GM10847 (cell line): ENCODE results near the gene ATP11B.

Source experiments
- POLR2A ChIP-seq: IDR thresholded peaks from 2 replicates; pipeline ENCODE4 v1.6.1; 2011; ENCODE audit not compliant: insufficient read length; ENCODE audit errors: extremely low read depth

Gene ATP11B

DNA sequence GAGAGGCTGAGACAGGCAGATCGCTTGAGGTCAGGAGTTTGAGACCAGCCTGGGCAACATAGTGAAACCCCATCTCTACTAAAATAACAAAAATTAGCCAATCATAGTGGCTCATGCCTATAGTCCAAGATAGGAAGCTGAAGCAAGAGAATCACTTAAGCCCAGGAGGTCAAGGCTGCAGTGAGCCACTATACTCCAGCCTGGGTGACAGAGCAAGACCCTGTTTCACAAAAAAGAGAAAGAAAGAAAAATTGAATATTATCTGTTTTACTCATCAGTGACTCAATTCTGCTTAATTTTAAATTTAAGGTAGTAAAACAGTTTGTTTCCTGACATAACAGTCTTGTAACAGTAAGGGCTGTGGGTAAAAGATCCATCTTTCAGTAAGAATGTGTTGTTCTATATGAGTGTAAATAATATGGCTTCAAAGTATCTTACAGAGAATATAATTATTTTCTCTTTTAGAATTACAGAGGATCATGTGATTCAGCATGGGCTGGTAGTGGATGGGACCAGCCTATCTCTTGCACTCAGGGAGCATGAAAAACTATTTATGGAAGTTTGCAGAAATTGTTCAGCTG is 85.8 kb downstream of the ATP11B start:
- no peak for TF ChIP-seq POLR2A

DNA sequence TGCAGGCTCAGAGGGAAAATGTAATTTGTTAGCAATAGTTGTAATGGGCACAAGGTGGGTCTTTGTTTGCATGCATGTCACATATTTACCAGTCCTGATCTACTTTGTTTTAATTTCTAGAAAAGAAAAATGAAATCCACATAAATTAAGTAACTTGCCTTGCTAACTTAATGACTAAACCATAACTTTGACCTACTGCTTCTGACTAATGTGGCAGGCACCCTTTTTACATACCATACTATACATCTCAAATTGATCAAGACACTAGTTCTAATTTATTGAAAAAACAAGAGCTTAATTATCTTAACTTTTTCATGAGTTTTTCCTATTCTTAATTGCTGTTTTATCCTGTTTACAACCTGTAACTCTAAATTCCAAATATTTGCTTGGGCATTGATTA is 93.2 kb downstream of the ATP11B start:
- TF ChIP-seq POLR2A: no peak

DNA sequence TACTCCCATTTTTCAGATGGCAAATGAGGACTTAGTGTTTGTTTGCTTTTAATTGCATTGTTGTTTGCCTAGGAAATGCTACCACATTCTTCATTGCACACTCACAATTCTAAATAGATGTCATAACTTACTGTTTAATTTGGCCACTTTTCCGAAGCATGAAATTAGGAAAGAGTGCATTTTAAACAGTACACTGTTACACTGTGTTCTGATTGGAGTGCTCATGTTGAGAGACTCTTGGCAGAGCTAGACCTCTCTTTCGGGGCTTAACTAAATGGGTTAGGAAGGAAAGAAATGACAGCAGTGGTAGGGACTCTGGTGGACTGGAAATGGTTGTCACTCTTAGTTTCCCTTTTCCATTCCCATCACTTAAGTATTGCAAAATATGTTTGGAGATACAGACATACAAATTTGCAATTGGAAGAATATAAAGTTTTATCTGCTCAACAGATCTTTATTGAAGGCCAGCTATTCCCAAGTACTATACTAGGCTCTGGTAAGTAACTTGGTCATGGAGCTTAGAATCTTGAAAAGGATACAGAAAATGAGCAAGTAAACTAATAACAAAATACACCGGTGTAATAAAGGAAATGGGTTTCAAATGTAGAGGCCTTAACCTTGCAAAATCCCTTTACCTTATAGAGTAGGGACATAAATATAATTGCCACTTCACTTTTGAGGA is 96.8 kb downstream of the ATP11B start:
- TF ChIP-seq POLR2A: no peak

DNA sequence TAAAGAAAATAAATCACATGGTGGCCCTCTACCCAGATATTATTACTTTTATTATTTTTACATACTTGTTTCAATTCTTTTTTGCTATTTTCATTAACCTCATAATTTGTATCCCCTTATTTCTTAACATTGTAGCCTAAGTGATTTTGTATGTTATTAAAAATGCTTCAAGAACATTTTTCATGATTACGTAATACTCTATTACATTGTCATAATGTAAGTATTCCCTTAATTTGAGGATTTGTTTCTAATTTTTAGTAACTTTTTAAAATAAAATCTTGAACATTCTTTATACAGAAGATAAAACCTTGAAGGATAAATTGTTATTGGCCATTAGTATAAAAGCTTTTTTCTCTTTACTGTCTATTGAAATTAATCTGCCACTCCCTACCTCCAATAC is 98.1 kb downstream of the ATP11B start:
- TF ChIP-seq POLR2A: no peak

DNA sequence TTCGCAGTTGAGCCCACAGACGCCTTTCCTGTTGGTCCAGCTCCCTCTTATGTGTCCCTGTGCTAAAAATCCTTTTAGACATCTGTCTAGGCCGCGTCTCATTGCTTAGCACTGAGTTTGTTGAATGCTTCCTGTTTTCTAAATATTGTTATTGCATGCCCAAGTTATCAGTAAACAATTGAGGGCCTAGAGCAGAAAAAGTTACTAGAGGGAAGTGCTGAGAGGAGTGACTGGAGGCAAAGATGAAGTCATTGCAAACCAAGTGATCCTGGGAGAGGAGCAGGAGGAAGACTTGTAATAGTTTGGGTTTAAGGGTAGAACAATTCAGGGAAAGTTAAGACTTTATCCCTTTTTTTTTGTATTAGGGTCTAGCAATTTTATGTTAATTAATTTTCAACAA is 98.9 kb downstream of the ATP11B start:
- no peak for TF ChIP-seq POLR2A

DNA sequence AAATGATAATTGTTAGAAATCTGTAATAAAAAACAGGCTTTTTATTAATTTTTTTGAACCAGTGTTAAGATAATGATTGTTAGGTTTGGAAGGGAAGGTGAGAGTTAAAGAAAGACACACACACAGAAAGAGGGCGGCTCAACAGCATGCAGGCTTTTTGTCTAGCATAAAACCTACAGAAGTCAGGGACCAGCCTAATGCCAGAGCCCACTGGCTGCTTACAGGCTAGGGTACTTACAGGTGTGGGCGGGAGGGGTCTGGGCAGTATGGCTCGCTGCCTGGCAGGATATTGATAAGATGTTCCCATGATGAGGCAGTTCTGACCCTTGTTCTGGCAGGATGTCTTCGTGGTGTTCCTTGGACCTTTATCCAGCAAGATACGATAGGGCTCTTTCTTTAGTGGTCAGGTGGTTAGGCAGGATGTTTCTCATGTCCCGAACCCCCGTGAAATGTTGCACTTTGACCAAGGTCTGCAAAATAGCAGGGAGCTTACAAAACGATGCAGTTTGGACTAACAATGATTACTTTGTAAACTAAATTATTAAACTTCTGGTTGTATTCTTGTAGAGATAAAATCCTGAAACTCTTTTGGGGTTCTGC is 102.3 kb downstream of the ATP11B start:
- no peak for TF ChIP-seq POLR2A

DNA sequence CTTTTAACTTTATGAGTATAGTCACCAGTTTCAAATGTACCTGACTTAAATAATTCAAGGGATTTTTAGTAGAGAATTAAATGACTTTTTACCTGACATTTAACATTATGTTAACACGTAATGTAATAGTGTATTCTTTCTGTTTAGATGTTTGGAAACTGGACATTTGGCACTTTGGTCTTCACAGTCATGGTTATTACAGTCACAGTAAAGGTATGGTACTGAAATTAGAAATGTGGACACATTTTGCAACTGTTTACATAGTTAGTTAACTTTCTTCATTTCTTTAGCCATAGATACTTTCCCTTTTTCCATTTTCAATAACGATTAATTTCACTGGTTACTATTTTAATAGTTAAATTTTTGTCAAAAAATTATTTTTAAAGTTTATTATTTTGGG is 103.2 kb downstream of the ATP11B start:
- TF ChIP-seq POLR2A: no peak

DNA sequence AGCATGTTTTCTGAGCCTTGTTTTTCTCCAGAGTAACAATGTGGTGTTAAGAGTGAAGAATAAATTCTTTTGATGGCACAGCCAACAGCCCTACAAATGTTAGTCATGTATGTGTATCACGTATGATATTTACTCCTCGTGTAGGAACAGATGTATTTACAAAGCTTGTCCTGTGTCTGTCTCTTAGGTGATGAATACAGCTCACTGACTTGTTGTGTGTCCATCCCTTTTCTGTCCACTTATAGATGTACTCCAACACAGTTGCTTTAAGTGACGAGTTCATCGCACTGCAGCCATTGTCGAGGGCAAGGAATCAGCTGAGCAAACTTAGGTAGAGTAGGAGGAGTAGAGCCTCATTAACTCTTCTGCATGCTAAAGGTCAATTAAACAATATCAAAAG is 108.9 kb downstream of the ATP11B start:
- no peak for TF ChIP-seq POLR2A

DNA sequence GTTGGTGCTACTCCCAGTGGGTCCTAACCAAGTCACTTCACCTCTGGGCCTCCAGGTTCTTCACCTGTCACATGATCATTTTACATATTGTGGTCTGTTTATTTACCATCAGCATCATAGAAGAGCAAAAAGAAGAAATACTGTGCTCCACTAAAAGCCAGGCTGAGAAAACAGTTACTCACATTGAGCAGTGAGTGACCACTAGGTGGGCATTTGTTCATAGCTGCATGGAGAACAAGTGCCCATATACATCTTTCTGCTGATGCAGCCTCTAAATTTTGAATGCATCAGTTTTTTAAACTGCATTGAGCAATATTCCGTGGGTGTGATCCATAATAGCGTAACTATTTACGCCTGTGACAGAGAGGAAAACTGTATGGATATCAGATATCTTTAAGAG is 110.9 kb downstream of the ATP11B start:
- TF ChIP-seq POLR2A: no peak

DNA sequence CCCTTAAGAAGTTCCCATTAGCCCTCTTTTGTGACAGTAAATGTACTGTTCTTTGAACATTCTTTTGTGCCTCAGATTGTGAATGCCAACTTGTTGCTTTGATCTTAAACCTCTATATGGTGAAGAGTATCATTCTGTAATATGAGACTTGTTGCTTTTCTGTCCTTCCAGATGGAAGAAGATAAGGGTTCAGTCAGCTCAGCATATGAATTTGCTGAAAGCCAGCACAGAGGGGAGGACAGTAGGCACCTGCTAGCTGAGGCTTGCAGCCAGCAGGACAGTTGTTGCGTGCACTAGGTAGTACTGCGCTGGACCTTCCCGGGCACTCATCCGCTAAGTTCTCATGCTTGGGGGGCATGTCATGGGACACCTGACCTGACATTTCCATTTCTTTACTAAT is 112.3 kb downstream of the ATP11B start:
- TF ChIP-seq POLR2A: no peak

DNA sequence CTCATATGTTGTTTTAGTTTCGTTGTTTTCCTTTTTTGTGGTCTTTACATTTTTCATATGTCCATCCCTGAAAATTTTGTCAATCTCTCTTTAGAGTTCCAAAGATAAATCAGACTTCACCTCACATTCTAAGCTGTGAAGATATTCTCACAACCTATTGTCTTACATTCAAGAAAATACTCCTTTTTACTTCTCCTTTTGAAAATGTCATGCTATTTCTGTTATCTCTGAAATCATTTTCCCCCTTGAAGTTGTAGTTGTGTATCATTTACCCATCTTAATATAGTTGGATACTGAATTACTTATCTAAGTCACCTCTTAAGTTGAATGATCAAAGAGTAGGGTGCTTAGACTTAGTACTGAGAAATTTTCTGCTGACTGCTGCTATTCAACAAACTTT is 112.7 kb downstream of the ATP11B start:
- TF ChIP-seq POLR2A: no peak

DNA sequence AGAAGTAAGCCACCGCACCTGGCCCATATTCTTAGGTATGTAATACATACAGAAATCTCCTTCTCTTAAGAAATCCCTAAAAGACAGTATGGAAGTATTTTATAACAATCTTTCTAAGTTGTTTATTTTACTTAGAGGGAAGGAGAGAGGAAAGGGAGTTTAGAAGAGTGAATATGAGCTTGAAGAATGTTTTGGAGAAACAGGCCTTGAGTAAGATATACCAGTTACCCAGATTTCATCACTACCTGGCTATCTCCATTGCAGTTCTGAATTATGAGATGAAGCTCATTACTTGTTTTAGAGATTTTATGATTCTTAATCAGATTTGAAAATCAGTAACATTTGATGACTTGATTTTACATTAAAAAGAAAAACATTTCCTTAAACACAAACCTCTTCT is 115.2 kb downstream of the ATP11B start:
- no peak for TF ChIP-seq POLR2A

DNA sequence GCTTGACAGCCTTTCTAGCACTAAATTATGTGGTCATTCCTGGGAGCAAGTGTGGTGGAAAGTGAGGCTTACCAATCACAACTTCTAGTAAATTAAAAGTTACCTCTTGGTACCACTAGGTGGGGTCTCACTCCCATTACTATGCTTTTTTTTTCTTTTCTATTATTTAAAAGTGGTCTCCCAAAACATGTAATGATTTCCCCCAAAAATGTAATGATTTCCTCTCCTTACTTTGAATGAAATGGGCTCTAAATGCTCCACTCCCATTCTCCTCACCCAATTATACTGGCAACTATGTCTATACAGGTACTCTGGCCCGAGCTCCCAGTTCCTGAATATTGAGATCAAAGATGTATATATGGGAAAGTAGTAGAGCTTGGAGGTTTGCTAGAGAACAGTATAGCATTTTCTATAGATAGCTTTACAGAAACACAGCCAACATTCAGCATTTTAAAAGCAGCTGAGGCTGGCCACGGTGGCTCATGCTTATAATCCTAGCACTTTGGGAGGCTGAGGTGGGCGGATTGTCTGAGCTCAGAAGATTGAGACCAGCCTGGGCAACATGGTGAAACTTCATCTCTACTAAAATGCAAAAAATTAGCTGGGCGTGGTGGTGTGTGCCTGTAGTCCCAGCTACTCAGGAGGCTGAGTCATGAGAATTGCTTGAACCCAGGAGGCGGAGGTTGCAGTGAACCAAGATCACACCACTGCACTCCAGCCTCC is 116.2 kb downstream of the ATP11B start:
- TF ChIP-seq POLR2A: no peak

DNA sequence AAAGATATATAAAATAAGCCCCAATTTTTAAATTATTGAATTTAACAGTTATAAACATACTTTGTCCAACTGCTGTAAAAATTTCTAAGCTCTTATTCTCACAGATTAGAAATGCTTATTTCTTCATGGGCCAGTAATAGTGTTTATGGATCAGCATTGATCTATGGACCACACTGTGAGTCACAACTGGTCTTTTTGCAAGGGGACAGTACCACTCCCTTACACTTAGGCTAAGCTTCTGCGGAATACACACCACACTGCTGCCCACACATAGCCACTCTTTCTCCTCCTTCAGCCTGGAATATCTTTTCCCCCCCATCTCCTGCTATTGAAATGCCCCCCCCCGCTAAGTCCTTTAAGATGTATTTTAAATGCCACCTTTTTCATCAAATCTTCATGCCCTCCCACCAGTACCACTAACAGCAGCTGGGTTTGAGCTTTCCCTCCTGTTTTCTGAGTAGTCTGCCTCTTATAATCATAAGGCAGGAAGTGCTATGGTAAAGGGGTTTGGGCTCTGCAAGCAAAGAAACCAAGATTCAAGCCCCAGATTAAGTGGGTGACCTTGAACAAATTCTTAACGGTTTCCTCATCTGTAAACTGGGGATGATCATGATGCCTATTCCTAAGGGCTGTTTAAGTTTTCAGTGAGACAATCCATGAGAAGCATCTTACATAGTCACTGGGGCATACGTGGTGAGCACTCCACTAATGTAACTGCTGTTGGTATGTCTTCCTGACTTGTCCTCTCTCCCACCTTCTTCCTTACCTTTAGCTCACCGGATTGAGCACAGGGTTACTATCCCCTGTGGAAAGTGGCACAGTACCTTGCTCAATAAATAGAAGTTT is 117.9 kb downstream of the ATP11B start:
- TF ChIP-seq POLR2A: no peak

DNA sequence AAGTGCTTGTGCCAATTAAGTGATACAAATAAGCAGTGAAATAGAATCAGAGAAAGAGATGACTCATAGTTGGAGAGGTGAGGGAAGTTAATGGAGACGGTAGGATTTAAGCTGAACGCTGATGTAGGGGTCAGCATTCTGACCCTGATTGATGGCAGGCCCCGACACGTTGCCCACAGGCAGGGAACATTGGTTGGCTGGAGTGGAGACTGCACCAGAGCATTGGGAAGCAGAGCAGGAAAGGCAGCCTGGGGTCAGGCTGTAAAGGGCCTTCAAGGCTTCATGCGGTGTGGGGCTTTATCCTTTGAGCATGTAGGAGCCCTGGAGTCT is 118.4 kb downstream of the ATP11B start:
- no peak for TF ChIP-seq POLR2A
